ENCODE data around the gene NCMAP. TPM values are rescaled to one million over a fixed set of nuclear protein-coding genes. Genes with fewer than 3 reads are reported as not detected.

Gene NCMAP
- total and polyA plus RNA-seq, 2 of the 4 experiments (the other 2 are of a cell fraction), result not detected

GRCh38 chr1:24578846-24579245, 23.0 kb downstream of the NCMAP start:
- no peak overlapping the region for H2BK120ac ChIP-seq (ENCODE audit: low read depth, low read length)
- in situ Hi-C loops (cut with MboI; ENCODE audit: low sequenced_read_pairs) (no loop called here), dilution Hi-C loops (cut with HindIII; ENCODE audit: low sequenced_read_pairs, unreplicated experiment) (no loop called here), intact Hi-C loops (cut with micrococcal nuclease) (no loop called here)
- H2AFZ ChIP-seq (replicated peaks; ENCODE audit: low read length, poor library complexity), result no peak overlapping the region
- H3K36me3 ChIP-seq (ENCODE audit: control insufficient read depth, insufficient read depth, low read length), result no peaks in the 10 kb centered on the region
- H3K4me3 ChIP-seq (ENCODE audit: insufficient read depth, low read depth, low read length), result no peak overlapping the region
- no peak overlapping the region for H3K14ac ChIP-seq (replicated peaks; ENCODE audit: low read depth, low read length)
- no peak overlapping the region for H3K9ac ChIP-seq (ENCODE audit: low read depth, low read length)
- no peak overlapping the region for H3K4ac ChIP-seq (ENCODE audit: low read depth, low read length)
- H2BK15ac ChIP-seq (ENCODE audit: low read depth, low read length), result no peak overlapping the region
- TF ChIP-seq MXI1 (IDR thresholded peaks at IDR 0.05; ENCODE audit: borderline replicate concordance, low read depth, low read length) (no peak), USF2 (IDR thresholded peaks at IDR 0.05; ENCODE audit: low read depth, low read length) (no peak), RFX5 (IDR thresholded peaks at IDR 0.05; ENCODE audit: low read depth, low read length) (no peak), CHD1 (IDR thresholded peaks at IDR 0.05; ENCODE audit: low read depth, low read length) (no peak), MAFK (IDR thresholded peaks at IDR 0.05; ENCODE audit: low read depth, low read length) (no peak), FOS (IDR thresholded peaks at IDR 0.05; ENCODE audit: low read depth, low read length) (no peak), CEBPB (IDR thresholded peaks at IDR 0.05; ENCODE audit: low read depth, low read length) (no peak), POLR2A (IDR thresholded peaks at IDR 0.05; ENCODE audit: low read depth, low read length) (no peak), MAZ (IDR thresholded peaks at IDR 0.05; ENCODE audit: borderline replicate concordance, low read depth, low read length) (no peak), SMC3 (IDR thresholded peaks at IDR 0.05; ENCODE audit: low read depth, low read length) (no peak), RCOR1 (IDR thresholded peaks at IDR 0.05; ENCODE audit: insufficient replicate concordance, low read length) (no peak), ELK1 (IDR thresholded peaks at IDR 0.05; ENCODE audit: borderline replicate concordance, low read depth, low read length) (no peak), RAD21 (IDR thresholded peaks at IDR 0.05; ENCODE audit: low read length) (no peak)
- TF ChIP-seq, protein P1, sequence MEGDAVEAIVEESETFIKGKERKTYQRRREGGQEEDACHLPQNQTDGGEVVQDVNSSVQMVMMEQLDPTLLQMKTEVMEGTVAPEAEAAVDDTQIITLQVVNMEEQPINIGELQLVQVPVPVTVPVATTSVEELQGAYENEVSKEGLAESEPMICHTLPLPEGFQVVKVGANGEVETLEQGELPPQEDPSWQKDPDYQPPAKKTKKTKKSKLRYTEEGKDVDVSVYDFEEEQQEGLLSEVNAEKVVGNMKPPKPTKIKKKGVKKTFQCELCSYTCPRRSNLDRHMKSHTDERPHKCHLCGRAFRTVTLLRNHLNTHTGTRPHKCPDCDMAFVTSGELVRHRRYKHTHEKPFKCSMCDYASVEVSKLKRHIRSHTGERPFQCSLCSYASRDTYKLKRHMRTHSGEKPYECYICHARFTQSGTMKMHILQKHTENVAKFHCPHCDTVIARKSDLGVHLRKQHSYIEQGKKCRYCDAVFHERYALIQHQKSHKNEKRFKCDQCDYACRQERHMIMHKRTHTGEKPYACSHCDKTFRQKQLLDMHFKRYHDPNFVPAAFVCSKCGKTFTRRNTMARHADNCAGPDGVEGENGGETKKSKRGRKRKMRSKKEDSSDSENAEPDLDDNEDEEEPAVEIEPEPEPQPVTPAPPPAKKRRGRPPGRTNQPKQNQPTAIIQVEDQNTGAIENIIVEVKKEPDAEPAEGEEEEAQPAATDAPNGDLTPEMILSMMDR (conservative IDR thresholded peaks at IDR 0.05; ENCODE audit: low read depth, low read length), result no peak
- H3K27ac ChIP-seq (ENCODE audit: insufficient read depth, low read length), result no peak overlapping the region
- H3K4me1 ChIP-seq (ENCODE audit: control insufficient read depth, insufficient read depth, low read length), result no peaks in the 10 kb centered on the region
- no peak overlapping the region for H2BK5ac ChIP-seq (ENCODE audit: low read depth, low read length, poor library complexity, severe bottlenecking)
- H3K27me3 ChIP-seq (ENCODE audit: control insufficient read depth, insufficient read depth, low read length), result peaks cover 33% of the 10 kb centered on the region
- H3K9me3 ChIP-seq (ENCODE audit: control insufficient read depth, insufficient read depth, low read length), result peaks cover 7% of the 10 kb centered on the region
- H2BK20ac ChIP-seq (ENCODE audit: low read depth, low read length), result no peak overlapping the region
- H3K18ac ChIP-seq (ENCODE audit: low read depth, low read length), result no peak overlapping the region
- no peak overlapping the region for H3K23ac ChIP-seq (ENCODE audit: low read depth, low read length)
- 100% methylated on average over 1 of the region's 7 CpGs; no CpG with 5 or more reads in 1 of the 2 experiments for WGBS, 2 experiments (ENCODE audit: extremely low coverage in 2 of 2, insufficient read length in 1 of 2)
- POLR2A ChIA-PET (ENCODE audit: unreplicated experiment), result no interaction called here
- no TSS peak for BruUV-seq (replicated peaks)
- H2AK9ac ChIP-seq (replicated peaks; ENCODE audit: low read depth, low read length, poor library complexity), result no peak overlapping the region
- no peak for ATAC-seq (ENCODE audit: low read depth)
- no peaks in the 10 kb centered on the region for H4K20me1 ChIP-seq (ENCODE audit: insufficient read depth, low read length)
- CTCF ChIA-PET, result no interaction called here
- H4K8ac ChIP-seq (ENCODE audit: low read depth in 2 of 2, low read length in 2 of 2), result no peak overlapping the region
- no peak overlapping the region for H4K5ac ChIP-seq (ENCODE audit: low read depth, low read length)
- no peaks in the 10 kb centered on the region for H3K9me1 ChIP-seq (ENCODE audit: insufficient read depth, low read length)
- H2AK5ac ChIP-seq (ENCODE audit: low read depth, low read length), result no peak overlapping the region
- H3K56ac ChIP-seq (ENCODE audit: extremely low read depth, insufficient read depth, low read length), result no peak overlapping the region
- H3K79me1 ChIP-seq (ENCODE audit: low read depth in 1 of 2, low read length in 2 of 2), result no peaks in the 10 kb centered on the region
- no peak overlapping the region for H4K91ac ChIP-seq (ENCODE audit: insufficient read depth, low read depth, low read length)
- no peak overlapping the region for H3K4me2 ChIP-seq (ENCODE audit: low read depth, low read length)
- DNase-seq, result no peak
